Measurements from ENCODE around the gene TYK2. TPM values are rescaled to one million over a fixed set of nuclear protein-coding genes. Genes with fewer than 3 reads are reported as not detected.

TYK2 gene
- total RNA-seq, 1 donor from 2014 or later = 94.4 TPM

GRCh38 chr19:10328558-10329429, 51.6 kb downstream of the TYK2 start:
- H3K27ac Mint-ChIP-seq (ENCODE audit: unreplicated experiment) = no peak overlapping the region
- no peaks in the 10 kb centered on the region for H3K9me3 Mint-ChIP-seq (ENCODE audit: low read depth)
- DNase-seq (ENCODE audit: low spot score) = no peak
- H3K27me3 Mint-ChIP-seq (ENCODE audit: low read depth) = no peaks in the 10 kb centered on the region
- H3K4me3 Mint-ChIP-seq (ENCODE audit: unreplicated experiment) = no peak overlapping the region
- H3K36me3 Mint-ChIP-seq (ENCODE audit: low read depth) = peaks cover 9% of the 10 kb centered on the region
- peaks cover 16% of the 10 kb centered on the region for H3K4me1 Mint-ChIP-seq (ENCODE audit: low read depth)
- no peak for TF ChIP-seq CTCF (IDR thresholded peaks at IDR 0.05)

GRCh38 chr19:10327793-10328192, 52.6 kb downstream of the TYK2 start:
- no peak for TF ChIP-seq CTCF (IDR thresholded peaks at IDR 0.05)
- H3K27me3 Mint-ChIP-seq (ENCODE audit: low read depth) = no peaks in the 10 kb centered on the region
- H3K4me3 Mint-ChIP-seq (ENCODE audit: unreplicated experiment) = no peak overlapping the region
- no peak overlapping the region for H3K27ac Mint-ChIP-seq (ENCODE audit: unreplicated experiment)
- DNase-seq (ENCODE audit: low spot score) = no peak
- no peaks in the 10 kb centered on the region for H3K9me3 Mint-ChIP-seq (ENCODE audit: low read depth)
- H3K4me1 Mint-ChIP-seq (ENCODE audit: low read depth) = peaks cover 12% of the 10 kb centered on the region
- peaks cover 9% of the 10 kb centered on the region for H3K36me3 Mint-ChIP-seq (ENCODE audit: low read depth)

- no peak for DNase-seq (ENCODE audit: low spot score)
- no peaks in the 10 kb centered on the region for H3K4me1 Mint-ChIP-seq (ENCODE audit: low read depth)
- no peak overlapping the region for H3K27ac Mint-ChIP-seq (ENCODE audit: unreplicated experiment)
- H3K4me3 Mint-ChIP-seq (ENCODE audit: unreplicated experiment) = no peak overlapping the region
- no peaks in the 10 kb centered on the region for H3K9me3 Mint-ChIP-seq (ENCODE audit: low read depth)
- no peaks in the 10 kb centered on the region for H3K27me3 Mint-ChIP-seq (ENCODE audit: low read depth)
- TF ChIP-seq CTCF (IDR thresholded peaks at IDR 0.05) = no peak
- H3K36me3 Mint-ChIP-seq (ENCODE audit: low read depth) = peaks cover 14% of the 10 kb centered on the region
Observed at GRCh38 chr19:10325732-10326131, 54.6 kb downstream of the TYK2 start.

- no peak overlapping the region for H3K4me3 Mint-ChIP-seq (ENCODE audit: unreplicated experiment)
- no peaks in the 10 kb centered on the region for H3K9me3 Mint-ChIP-seq (ENCODE audit: low read depth)
- no peak for TF ChIP-seq CTCF (IDR thresholded peaks at IDR 0.05)
- peaks cover 12% of the 10 kb centered on the region for H3K36me3 Mint-ChIP-seq (ENCODE audit: low read depth)
- H3K4me1 Mint-ChIP-seq (ENCODE audit: low read depth) = no peaks in the 10 kb centered on the region
- DNase-seq (ENCODE audit: low spot score) = no peak
- H3K27me3 Mint-ChIP-seq (ENCODE audit: low read depth) = no peaks in the 10 kb centered on the region
- H3K27ac Mint-ChIP-seq (ENCODE audit: unreplicated experiment) = peak overlapping the region; percentile 8
Observed at GRCh38 chr19:10321874-10322835, 58.2 kb downstream of the TYK2 start.

GRCh38 chr19:10321417-10321797, 59.0 kb downstream of the TYK2 start:
- H3K27me3 Mint-ChIP-seq (ENCODE audit: low read depth) = no peaks in the 10 kb centered on the region
- H3K4me1 Mint-ChIP-seq (ENCODE audit: low read depth) = no peaks in the 10 kb centered on the region
- H3K9me3 Mint-ChIP-seq (ENCODE audit: low read depth) = no peaks in the 10 kb centered on the region
- H3K36me3 Mint-ChIP-seq (ENCODE audit: low read depth) = peaks cover 12% of the 10 kb centered on the region
- TF ChIP-seq CTCF (IDR thresholded peaks at IDR 0.05) = no peak
- H3K4me3 Mint-ChIP-seq (ENCODE audit: unreplicated experiment) = no peak overlapping the region
- no peak overlapping the region for H3K27ac Mint-ChIP-seq (ENCODE audit: unreplicated experiment)
- DNase-seq (ENCODE audit: low spot score) = no peak
